ENCODE results near the gene CCDC183.

- TF ChIP-seq ZNF24 (IDR thresholded peaks at IDR 0.05) (no peak), EZH2 (IDR thresholded peaks at IDR 0.05; ENCODE audit: borderline replicate concordance, control insufficient read depth, low read depth, low read length) (no peak), REST (IDR thresholded peaks at IDR 0.05; ENCODE audit: low read depth, low read length) (no peak)
Observed at GRCh38 chr9:136751814-136752213, 44.3 kb upstream of the CCDC183 start.
